Measurements from ENCODE around the gene BFSP1. TPM values are rescaled to one million over a fixed set of nuclear protein-coding genes. Genes with fewer than 3 reads are reported as not detected.

BFSP1 gene
- total RNA-seq, 4 donors from 2014 or later = 0.57 to 2.5 TPM; not detected in 2

- Histone ChIP-seq H3K4me3 (no peak overlapping the region), H3K27ac (peak overlapping the region in 1 of 4 donors; percentile 31), H3K36me3 (no peaks in the 10 kb centered on the region), H3K27me3 (no peaks in the 10 kb centered on the region), H3K9me3 (no peaks in the 10 kb centered on the region), H3K4me1 (peaks cover 0 to 23% (median 4%) of the 10 kb centered on the region in 4 donors)
- TF ChIP-seq CTCF (IDR thresholded peaks at IDR 0.05) (no peak), POLR2A (IDR thresholded peaks at IDR 0.05) (no peak)
- DNase-seq = no peak
These were observed 23.9 kb upstream of the BFSP1 start for GRCh38 chr20:17555106-17555505.

DNA sequence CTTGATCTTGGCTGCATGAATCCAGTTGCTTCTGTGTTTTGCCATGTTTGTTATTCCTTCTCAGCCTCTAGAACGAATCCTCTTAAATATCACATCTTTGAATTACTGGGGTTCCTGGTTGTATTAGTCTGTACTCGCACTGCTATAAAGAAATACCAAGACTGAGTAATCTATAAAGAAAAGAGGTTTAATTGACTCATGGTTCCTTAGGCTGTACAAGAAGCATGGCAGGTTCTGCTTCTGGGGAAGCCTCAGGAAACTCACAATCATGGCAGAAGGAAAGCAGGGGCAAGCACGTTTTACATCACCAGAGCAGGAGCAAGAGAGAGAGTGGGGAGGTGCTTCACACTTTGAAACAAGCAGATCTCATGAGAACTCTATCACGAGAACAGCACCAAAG is 18.0 kb upstream of the BFSP1 start:
- Histone ChIP-seq H3K27ac (no peak overlapping the region), H3K4me3 (no peak overlapping the region), H3K27me3 (no peaks in the 10 kb centered on the region), H3K4me1 (no peaks in the 10 kb centered on the region), H3K9me3 (no peaks in the 10 kb centered on the region), H3K36me3 (no peaks in the 10 kb centered on the region)
- no peak for DNase-seq
- TF ChIP-seq CTCF (IDR thresholded peaks at IDR 0.05) (no peak), POLR2A (IDR thresholded peaks at IDR 0.05) (no peak)

- no peaks in the 10 kb centered on the region for H3K36me3 ChIP-seq
- no peak overlapping the region for H3K4me3 ChIP-seq
- H3K27ac ChIP-seq = no peak overlapping the region
- H3K27me3 ChIP-seq = no peaks in the 10 kb centered on the region
- no peaks in the 10 kb centered on the region for H3K4me1 ChIP-seq
- no peak for DNase-seq
- H3K9me3 ChIP-seq = no peaks in the 10 kb centered on the region
- no peak for TF ChIP-seq POLR2A (IDR thresholded peaks at IDR 0.05)
- TF ChIP-seq CTCF (IDR thresholded peaks at IDR 0.05) = no peak
These were observed 13.9 kb upstream of the BFSP1 start for GRCh38 chr20:17545127-17545526.

DNA sequence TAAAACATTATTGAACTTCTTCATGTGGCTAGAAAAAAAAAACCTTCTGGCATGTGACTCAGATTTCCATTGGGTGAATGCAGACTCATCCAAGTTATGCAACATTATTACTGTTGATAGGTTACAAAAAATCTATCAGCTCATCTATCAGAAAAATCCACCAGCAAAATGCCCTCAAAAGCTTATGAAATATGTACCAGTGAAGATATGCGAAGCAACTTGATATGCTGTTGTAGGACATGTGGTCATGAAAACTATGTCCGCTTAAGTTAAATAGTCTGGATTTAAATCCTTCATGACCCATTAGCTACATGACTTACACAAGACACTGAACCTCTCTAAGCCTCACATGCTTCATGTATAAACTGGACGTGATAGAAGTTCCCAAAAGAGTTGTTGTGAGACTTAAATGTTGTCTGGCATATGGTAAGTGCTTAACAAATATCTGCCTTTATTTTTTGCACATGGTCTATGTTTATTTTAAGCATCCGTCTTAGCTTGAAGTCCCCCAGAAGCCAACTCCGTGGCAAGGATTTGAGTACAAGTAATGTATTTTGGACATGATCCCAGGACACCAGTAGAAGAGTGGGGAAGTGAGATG is 12.5 kb upstream of the BFSP1 start:
- Histone ChIP-seq H3K4me3 (no peak overlapping the region), H3K4me1 (no peaks in the 10 kb centered on the region), H3K27me3 (no peaks in the 10 kb centered on the region), H3K9me3 (no peaks in the 10 kb centered on the region), H3K36me3 (no peaks in the 10 kb centered on the region), H3K27ac (peak overlapping the region; percentile 9 to 66 (median 48))
- TF ChIP-seq POLR2A (IDR thresholded peaks at IDR 0.05) (no peak), CTCF (IDR thresholded peaks at IDR 0.05) (no peak)
- no peak for DNase-seq

GRCh38 chr20:17542993-17543412 is 11.8 kb upstream of the BFSP1 start:
- TF ChIP-seq CTCF (IDR thresholded peaks at IDR 0.05) = no peak
- no peak for TF ChIP-seq POLR2A (IDR thresholded peaks at IDR 0.05)
- Histone ChIP-seq H3K27ac (peak overlapping the region in 3 of 4 donors; percentile 9 to 66 (median 64)), H3K4me1 (no peaks in the 10 kb centered on the region), H3K9me3 (no peaks in the 10 kb centered on the region), H3K36me3 (no peaks in the 10 kb centered on the region), H3K27me3 (no peaks in the 10 kb centered on the region), H3K4me3 (no peak overlapping the region)
- DNase-seq = no peak

GRCh38 chr20:17542481-17542880 is 11.3 kb upstream of the BFSP1 start:
- H3K4me3 ChIP-seq = no peak overlapping the region
- peak overlapping the region in 2 of 4 donors; percentile 13 to 64 for H3K27ac ChIP-seq
- no peaks in the 10 kb centered on the region for H3K36me3 ChIP-seq
- no peak for DNase-seq
- TF ChIP-seq POLR2A (IDR thresholded peaks at IDR 0.05) (no peak), CTCF (IDR thresholded peaks at IDR 0.05) (no peak)
- H3K9me3 ChIP-seq = no peaks in the 10 kb centered on the region
- H3K27me3 ChIP-seq = no peaks in the 10 kb centered on the region
- H3K4me1 ChIP-seq = no peaks in the 10 kb centered on the region
